T-helper 1 cell treated with Interleukin-12 subunit alpha and Interleukin-12 subunit beta and Interleukin-4 antibody, amounts not matched to agents 30 μg/mL and 1 μg/mL, for 36 hours (primary cell): ENCODE data around the gene THADA.
"Not testable (repeated sequence)": the region's sequence is repeated elsewhere in the genome, so short reads cannot be mapped to it uniquely, and the experiment has no call there.

Source experiments
- H3K27ac Mint-ChIP-seq: one replicate; pipeline ENCODE4 v1.8.0; 2021; ENCODE audit warnings: mild to moderate bottlenecking, mixed read lengths
- H3K27me3 Mint-ChIP-seq: one replicate; pipeline ENCODE4 v1.8.0; 2021; ENCODE audit warnings: low read depth, mixed read lengths
- H3K36me3 Mint-ChIP-seq: one replicate; pipeline ENCODE4 v1.8.0; 2021; ENCODE audit warnings: low read depth, mixed read lengths
- H3K4me1 Mint-ChIP-seq: one replicate; pipeline ENCODE4 v1.8.0; 2021; ENCODE audit warnings: low read depth, mixed read lengths
- H3K4me3 Mint-ChIP-seq: one replicate; pipeline ENCODE4 v1.8.0; 2021; ENCODE audit warnings: mild to moderate bottlenecking, moderate library complexity, mixed read lengths
- H3K9me3 Mint-ChIP-seq: one replicate; pipeline ENCODE4 v1.8.0; 2021; ENCODE audit warnings: mixed read lengths

THADA gene

GRCh38 chr2:43612944-43613343 is 17.1 kb upstream of the THADA start:
- Mint-ChIP-seq H3K9me3 (no peaks in the 10 kb centered on the region), H3K27ac (no peak overlapping the region)

DNA sequence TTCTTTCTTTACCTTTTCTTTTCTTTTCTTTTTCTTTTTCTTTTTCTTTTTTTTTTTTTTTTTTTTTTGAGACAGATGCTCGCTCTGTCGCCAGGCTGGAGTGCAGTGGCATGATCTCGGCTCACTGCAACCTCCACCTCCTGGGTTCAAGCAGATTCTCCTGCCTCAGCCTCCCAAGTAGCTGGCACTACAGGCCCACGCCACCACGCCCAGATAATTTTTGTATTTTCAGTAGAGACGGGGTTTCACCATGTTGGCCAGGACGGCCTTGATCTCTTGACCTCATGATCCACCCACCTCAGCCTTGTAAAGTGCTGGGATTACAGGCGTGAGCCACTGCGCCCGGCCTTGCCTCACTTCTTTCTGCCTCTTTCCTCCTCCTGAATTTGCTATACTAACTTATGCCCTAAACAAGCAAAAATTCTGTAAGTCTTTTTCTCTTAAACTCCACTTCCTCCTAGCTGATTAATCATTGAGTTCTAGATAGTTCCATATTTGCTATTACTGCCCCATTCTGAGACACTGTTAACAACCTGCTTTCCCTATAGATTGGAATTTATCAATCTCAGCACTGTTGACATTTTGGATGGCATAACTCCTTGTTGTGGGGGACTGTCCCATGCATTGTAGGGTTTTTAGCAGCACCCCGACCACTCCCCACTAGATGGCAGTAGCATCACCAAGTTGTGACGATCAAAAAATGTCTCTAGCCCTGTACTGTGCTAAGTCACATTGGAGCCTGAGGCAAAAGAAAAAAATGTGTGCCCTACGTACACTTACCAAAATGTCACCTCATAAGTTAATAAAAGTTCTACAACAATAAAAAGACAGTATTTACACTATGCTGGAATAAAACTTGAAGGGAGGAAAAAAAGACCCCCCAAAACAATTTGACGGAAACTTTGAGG is 16.4 kb upstream of the THADA start:
- no peaks in the 10 kb centered on the region for H3K9me3 Mint-ChIP-seq
- no peak overlapping the region for H3K4me3 Mint-ChIP-seq
- no peaks in the 10 kb centered on the region for H3K36me3 Mint-ChIP-seq
- H3K27me3 Mint-ChIP-seq: peaks cover 8% of the 10 kb centered on the region
- peaks cover 5% of the 10 kb centered on the region for H3K4me1 Mint-ChIP-seq
- no peak overlapping the region for H3K27ac Mint-ChIP-seq

More at GRCh38 chr2:43612944-43613343, 17.1 kb upstream of the THADA start:
- H3K36me3 Mint-ChIP-seq: no peaks in the 10 kb centered on the region
- no peak overlapping the region for H3K4me3 Mint-ChIP-seq
- H3K4me1 Mint-ChIP-seq: peaks cover 5% of the 10 kb centered on the region
- H3K27me3 Mint-ChIP-seq: peaks cover 10% of the 10 kb centered on the region

GRCh38 chr2:43610361-43610760 is 14.5 kb upstream of the THADA start:
- H3K27me3 Mint-ChIP-seq: peaks cover 4% of the 10 kb centered on the region
- peaks cover 5% of the 10 kb centered on the region for H3K4me1 Mint-ChIP-seq
- H3K9me3 Mint-ChIP-seq: no peaks in the 10 kb centered on the region
- H3K27ac Mint-ChIP-seq: no peak overlapping the region
- H3K36me3 Mint-ChIP-seq: no peaks in the 10 kb centered on the region
- no peak overlapping the region for H3K4me3 Mint-ChIP-seq

DNA sequence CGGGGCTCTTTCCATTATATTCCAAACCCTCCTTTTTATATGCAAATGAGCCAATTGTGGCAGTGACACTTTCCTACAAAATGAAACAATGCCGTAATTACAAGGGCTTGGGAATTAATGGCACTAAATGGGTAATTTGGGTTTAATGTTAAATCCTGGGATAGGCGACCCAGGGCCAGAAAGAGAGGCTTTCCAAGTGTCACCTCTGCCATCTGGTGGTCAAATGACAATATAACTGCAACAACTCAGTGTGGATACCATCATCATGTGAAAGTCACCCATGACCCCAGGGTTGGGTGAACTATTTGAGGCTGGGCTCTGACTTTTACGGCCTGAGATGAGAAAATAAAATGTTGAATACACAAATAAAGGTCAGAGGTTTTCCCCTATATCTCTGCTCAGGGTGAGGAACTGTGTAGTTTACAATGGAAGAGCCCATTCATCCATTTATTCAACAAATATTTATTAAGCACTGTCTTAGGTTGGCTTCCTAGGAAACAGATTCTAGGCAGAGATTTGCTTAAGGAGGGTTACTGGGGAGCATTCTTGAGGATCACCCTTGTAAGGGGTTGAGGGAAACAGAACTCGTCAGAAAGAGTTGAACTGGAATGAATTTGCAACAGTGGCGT is 13.6 kb upstream of the THADA start:
- no peaks in the 10 kb centered on the region for H3K9me3 Mint-ChIP-seq
- H3K27ac Mint-ChIP-seq: no peak overlapping the region
- H3K36me3 Mint-ChIP-seq: no peaks in the 10 kb centered on the region
- peaks cover 4% of the 10 kb centered on the region for H3K27me3 Mint-ChIP-seq
- no peak overlapping the region for H3K4me3 Mint-ChIP-seq
- H3K4me1 Mint-ChIP-seq: peaks cover 11% of the 10 kb centered on the region

DNA sequence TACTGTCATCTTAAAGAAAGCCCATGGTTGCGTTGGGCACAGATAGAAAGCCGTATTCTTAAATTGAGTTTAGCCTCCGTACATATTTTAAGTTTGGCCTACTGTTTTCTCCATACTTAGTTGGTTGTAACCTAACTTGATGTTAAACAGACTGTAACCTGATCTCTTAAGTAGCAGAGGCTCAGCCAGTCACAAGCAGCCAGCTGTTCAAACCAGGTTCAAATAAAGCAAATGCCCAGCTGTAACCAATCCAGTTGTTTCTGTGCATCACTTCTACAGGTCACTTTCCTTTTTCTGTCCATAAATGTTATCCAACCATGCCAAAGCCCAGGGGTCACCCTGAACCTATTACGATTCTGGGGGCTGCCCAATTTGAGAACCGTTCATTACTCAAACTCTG is 10.0 kb upstream of the THADA start:
- Mint-ChIP-seq H3K4me1 (peaks cover 14% of the 10 kb centered on the region), H3K4me3 (no peak overlapping the region), H3K27me3 (no peaks in the 10 kb centered on the region), H3K27ac (no peak overlapping the region), H3K36me3 (no peaks in the 10 kb centered on the region), H3K9me3 (no peaks in the 10 kb centered on the region)

GRCh38 chr2:43605079-43605655 is 9.3 kb upstream of the THADA start:
- peak overlapping the region; percentile 32 for H3K4me3 Mint-ChIP-seq
- no peaks in the 10 kb centered on the region for H3K36me3 Mint-ChIP-seq
- no peaks in the 10 kb centered on the region for H3K9me3 Mint-ChIP-seq
- H3K27ac Mint-ChIP-seq: peak overlapping the region; percentile 26
- H3K4me1 Mint-ChIP-seq: peaks cover 14% of the 10 kb centered on the region
- H3K27me3 Mint-ChIP-seq: no peaks in the 10 kb centered on the region

- H3K4me3 Mint-ChIP-seq: peak overlapping the region; percentile 32
- H3K36me3 Mint-ChIP-seq: no peaks in the 10 kb centered on the region
- H3K27me3 Mint-ChIP-seq: no peaks in the 10 kb centered on the region
- no peaks in the 10 kb centered on the region for H3K9me3 Mint-ChIP-seq
- peak overlapping the region; percentile 17 for H3K27ac Mint-ChIP-seq
- peaks cover 14% of the 10 kb centered on the region for H3K4me1 Mint-ChIP-seq
Observed at GRCh38 chr2:43604674-43605073, 8.8 kb upstream of the THADA start.

- not testable (repeated sequence) for H3K4me3 Mint-ChIP-seq, H3K36me3 Mint-ChIP-seq, H3K27ac Mint-ChIP-seq, H3K9me3 Mint-ChIP-seq, H3K27me3 Mint-ChIP-seq
- peaks cover 21% of the 10 kb centered on the region for H3K4me1 Mint-ChIP-seq
Observed at GRCh38 chr2:43600596-43600995, 4.8 kb upstream of the THADA start.

- peak overlapping the region; percentile 91 for H3K4me3 Mint-ChIP-seq
- H3K4me1 Mint-ChIP-seq: peaks cover 19% of the 10 kb centered on the region
- no peaks in the 10 kb centered on the region for H3K9me3 Mint-ChIP-seq
Observed at GRCh38 chr2:43594875-43595274, 963 bp downstream of the THADA start.

GRCh38 chr2:43593254-43593653 is 2.6 kb downstream of the THADA start:
- H3K36me3 Mint-ChIP-seq: peaks cover 10% of the 10 kb centered on the region
- no peak overlapping the region for H3K27ac Mint-ChIP-seq
- no peak overlapping the region for H3K4me3 Mint-ChIP-seq
- H3K4me1 Mint-ChIP-seq: peaks cover 19% of the 10 kb centered on the region
- H3K9me3 Mint-ChIP-seq: no peaks in the 10 kb centered on the region
- no peaks in the 10 kb centered on the region for H3K27me3 Mint-ChIP-seq

More at GRCh38 chr2:43594875-43595274, 963 bp downstream of the THADA start:
- Mint-ChIP-seq H3K36me3 (peaks cover 7% of the 10 kb centered on the region), H3K27ac (peak overlapping the region; percentile 95), H3K27me3 (no peaks in the 10 kb centered on the region)

GRCh38 chr2:43592443-43592842 is 3.4 kb downstream of the THADA start:
- Mint-ChIP-seq H3K9me3 (no peaks in the 10 kb centered on the region), H3K27me3 (no peaks in the 10 kb centered on the region), H3K36me3 (peaks cover 13% of the 10 kb centered on the region), H3K4me1 (peaks cover 15% of the 10 kb centered on the region), H3K4me3 (no peak overlapping the region), H3K27ac (no peak overlapping the region)

DNA sequence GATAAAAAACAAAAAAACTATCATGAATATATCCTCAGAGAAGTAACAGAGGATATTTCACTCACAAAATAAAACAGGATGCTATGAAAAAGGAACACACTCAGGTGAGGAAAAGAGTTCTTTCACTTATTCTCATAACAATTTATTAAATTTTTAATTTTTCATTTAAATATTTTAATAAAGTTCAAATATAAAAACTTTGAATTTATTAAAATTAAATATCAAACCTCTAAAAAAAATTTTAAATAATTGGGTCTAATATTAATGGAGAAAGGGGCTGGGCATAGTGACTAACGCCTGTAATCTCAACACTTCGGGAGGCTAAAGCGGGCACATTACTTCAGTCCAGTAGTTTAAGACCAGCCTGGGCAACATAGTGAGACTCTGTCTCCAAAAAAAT is 10.1 kb downstream of the THADA start:
- Mint-ChIP-seq H3K27me3 (no peaks in the 10 kb centered on the region), H3K9me3 (no peaks in the 10 kb centered on the region), H3K4me3 (no peak overlapping the region), H3K27ac (no peak overlapping the region), H3K36me3 (peaks cover 43% of the 10 kb centered on the region), H3K4me1 (peaks cover 6% of the 10 kb centered on the region)

GRCh38 chr2:43579275-43579981 is 16.4 kb downstream of the THADA start:
- Mint-ChIP-seq H3K27ac (peak overlapping the region; percentile 12), H3K4me1 (peaks cover 20% of the 10 kb centered on the region), H3K27me3 (no peaks in the 10 kb centered on the region)

More at GRCh38 chr2:43579275-43579981, 16.4 kb downstream of the THADA start:
- Mint-ChIP-seq H3K4me3 (no peak overlapping the region), H3K9me3 (no peaks in the 10 kb centered on the region), H3K36me3 (peaks cover 43% of the 10 kb centered on the region)
